Frontal cortex (tissue), 4 donors: Measurements from ENCODE around the gene SLC29A2. TPM values are rescaled to one million over a fixed set of nuclear protein-coding genes. Genes with fewer than 3 reads are reported as not detected.
"Not testable (repeated sequence)": the region's sequence is repeated elsewhere in the genome, so short reads cannot be mapped to it uniquely, and the experiment has no call there.

ENCODE experiments used
- DNase-seq, 2 donors: peaks; one replicate each; pipeline ENCODE4 v3.0.0; 2012; ENCODE audit warnings: low spot score in 2 of 2
- FAIRE-seq: peaks from 2 replicates; lab custom pipeline; 2012; peaks lifted over from hg19 to GRCh38; lab: Jason Lieb, UNC
- total RNA-seq: library from RNA; depleted of rRNA; stranded (reverse); fragments of >200 nt; gene quantifications from one replicate; pipeline ENCODE4 v1.2.3, GENCODE V29; 2014
- donor health status: control.
- donor health status: control.
- donor health status: control.

SLC29A2 gene
- total RNA-seq, 1 donor from 2014 or later, result 1.6 TPM

DNA sequence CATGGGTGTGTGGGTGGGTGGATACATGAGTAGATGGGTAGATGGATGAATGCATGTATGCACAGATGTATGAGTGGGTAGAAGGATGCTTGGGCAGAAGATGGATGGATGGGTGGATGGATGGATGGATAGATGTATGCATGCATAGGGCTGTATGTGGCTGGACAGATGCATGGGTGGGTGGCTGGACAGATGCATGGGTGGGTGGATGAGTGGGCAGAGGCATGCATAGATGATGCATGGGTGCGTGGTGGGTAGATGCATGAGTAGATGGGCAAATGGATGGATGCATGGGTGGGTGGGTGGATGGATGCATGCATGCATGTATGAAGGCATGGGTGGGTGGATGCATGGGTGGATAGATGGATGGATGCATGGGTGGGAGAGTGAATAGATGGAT lies 47.9 kb downstream of the SLC29A2 start:
- no peak for FAIRE-seq

DNA sequence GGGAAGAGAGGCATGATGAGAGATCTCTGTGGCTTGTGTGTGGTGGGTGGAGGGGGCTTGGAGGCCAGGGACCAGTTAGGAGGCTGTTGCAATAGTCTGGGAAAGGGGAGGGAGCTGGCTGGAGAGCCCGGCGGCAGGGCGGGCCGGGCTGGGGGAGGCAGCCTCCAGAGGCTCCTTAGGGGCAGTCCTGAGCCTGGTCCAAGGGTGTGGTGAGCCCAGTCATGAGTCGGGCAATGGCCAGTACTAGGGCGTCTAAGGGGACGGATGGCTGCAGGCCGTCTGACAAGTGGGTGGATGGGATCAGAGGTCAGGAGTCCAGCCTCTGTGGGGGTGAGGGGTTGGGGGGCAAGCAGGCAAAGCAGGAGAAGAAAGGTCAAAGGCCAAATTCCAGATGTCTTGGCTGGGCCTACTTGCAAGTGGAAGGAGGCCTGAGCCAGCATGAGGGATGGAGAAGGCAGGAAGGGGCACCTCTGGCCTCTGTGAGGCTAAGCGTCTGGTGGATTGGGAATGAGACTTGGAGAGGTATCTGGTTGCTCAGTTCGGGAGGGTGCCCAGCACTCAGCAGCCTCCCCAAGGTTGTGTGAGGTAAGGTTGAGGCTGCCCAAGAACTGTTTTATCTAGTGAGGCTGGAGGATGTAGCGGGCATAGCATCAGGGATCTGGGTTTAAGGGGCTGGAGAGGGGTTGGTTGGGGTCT lies 48.7 kb downstream of the SLC29A2 start:
- no peak for DNase-seq
- no peak for FAIRE-seq

More for the DNA sequence above, 47.9 kb downstream of the SLC29A2 start:
- DNase-seq, result no peak

DNA sequence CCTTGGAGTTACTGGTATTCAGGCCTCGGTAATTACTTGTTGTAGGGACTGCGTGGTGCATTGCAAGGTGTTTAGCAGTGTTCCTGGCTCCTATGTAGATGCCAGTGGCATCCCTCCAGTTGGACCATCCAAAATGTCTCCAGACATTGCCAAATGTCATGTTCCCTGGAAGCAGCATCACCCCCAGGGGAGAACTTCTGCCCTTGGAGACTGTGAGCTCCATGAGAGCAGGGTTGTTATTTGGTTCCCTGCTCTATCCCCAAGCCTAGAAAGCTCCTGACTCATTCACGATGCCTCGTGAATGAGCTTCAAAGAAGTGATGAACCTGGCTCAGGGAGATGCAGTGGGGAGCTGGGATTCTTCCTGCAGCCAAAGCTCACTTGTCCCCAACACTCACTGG lies 50.0 kb downstream of the SLC29A2 start:
- no peak for DNase-seq
- no peak for FAIRE-seq

DNA sequence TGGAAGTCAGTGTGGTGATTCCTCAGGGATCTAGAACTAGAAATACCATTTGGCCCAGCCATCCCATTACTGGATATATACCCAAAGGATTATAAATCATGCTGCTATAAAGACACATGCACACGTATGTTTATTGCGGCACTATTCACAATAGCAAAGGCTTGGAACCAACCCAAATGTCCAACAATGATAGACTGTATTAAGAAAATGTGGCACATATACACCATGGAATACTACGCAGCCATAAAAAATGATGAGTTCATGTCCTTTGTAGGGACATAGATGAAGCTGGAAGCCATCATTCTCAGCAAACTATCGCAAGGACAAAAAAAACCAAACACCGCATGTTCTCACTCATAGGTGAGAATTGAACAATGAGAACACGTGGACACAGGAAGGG lies 50.8 kb downstream of the SLC29A2 start:
- FAIRE-seq, DNase-seq: not testable (repeated sequence)

DNA sequence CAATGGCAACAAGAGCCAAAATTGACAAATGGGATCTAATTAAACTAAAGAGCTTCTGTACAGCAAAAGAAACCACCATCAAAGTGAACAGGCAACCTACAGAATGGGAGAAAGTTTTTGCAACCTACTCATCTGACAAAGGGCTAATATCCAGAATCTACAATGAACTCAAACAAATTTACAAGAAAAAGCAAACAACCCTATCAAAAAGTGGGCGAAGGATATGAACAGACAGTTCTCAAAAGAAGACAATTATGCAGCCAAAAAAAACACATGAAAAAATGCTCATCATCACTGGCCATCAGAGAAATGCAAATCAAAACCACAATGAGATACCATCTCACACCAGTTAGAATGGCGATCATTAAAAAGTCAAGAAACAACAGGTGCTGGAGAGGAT lies 51.3 kb downstream of the SLC29A2 start:
- DNase-seq, FAIRE-seq: not testable (repeated sequence)

DNA sequence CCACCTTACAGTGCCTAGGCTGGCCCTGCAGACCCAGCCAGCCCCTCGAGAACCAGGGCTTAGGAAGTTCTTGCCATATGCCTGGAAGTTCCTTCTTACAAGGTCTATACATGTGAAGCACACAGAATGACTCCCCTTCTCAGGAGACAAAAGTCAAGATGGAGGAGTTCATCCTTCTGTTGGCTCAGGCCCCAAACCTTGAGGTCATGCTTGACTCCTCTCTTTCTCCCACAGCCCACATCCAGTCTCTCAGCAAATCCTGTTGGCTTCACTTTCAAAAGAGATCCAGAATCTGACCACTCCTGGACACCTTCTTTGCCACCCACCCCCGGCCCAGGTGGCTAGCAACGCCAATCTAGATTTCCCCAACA lies 53.0 kb downstream of the SLC29A2 start:
- FAIRE-seq, result no peak
- DNase-seq, result no peak

DNA sequence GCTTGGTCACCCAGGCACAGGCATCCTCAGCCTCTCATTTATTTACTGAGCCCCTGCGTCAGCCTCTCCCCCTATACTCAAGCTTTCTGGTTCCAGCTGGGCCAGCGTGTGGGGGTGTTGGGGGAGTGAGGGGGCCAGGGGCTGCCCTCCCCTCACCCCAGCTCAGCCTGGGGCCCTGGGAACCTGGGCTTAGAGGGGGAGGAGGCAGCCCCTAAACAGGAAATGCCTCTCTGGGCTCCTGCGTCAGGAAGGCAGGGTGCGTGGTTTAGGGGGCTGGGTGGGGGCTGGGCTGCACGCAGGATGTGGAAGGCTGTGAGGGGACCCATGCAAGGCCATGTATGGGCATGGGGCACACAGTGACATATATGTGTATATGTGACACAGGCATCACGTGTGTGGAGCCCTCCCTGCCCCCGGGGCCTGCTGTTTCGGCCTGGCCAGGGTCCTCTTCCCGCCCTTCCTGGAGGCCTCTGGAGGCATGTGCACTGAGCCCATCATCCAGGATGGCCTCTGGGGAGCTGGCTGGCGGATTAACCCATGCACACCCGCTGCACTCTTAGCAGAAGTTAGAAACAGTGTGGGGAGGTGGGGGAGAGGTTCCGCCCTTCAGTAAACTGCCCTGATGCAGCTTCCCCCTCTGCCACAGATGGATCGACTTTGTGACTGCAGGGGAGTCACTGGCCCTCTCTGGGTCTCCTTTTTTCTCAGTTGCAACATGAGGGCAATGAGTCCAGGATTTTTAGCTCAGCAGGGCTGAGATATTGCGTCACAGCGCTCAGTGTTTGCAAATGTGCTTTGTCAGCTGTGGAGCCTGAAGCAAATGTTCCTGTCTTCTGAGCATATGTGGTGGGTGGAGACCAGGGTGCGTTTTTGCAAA lies 53.6 kb downstream of the SLC29A2 start:
- DNase-seq (no peak), FAIRE-seq (no peak)

DNA sequence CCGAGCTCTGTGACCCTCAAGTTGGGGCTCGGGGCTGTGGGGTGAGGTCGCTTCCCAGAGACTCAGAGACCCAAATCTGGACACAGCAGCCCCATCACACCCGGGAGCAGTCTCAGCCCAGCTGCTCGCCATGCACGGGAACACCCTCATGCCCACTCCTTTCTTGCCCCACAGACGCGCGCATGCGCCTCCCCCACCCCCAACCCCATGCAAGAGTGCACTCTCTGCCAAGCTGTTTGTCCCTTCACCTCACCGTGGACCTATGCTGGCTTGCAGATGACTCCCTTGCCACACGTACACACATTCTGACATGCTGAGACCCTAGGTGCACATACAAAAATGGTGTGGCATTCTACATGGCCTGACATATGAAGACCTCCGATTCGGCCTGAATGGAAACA lies 54.2 kb downstream of the SLC29A2 start:
- FAIRE-seq (no peak), DNase-seq (no peak)

DNA sequence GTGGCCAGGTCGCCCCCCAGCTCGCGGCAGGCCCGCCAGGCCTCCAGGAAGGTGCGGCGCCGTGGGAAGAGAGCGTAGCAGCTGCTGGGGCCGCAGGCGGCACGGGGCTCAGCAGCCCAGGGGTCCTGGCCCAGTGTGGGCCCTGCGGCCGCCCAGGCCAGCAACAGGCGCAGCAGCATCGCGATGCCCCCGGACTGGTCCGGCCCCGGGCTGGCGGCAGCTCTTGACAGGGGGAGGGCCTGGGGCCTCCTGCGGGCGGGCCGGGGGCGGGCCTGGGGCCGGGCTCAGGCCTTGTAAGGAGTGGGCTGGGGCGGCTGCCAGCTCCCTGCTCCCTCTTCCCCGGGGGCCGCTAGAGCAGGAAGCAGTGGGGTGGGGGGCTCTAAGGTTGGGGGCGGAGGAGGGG lies 54.7 kb downstream of the SLC29A2 start, which contains the start of gene CD248:
Gene CD248 (minus strand): TSS at position 196 of the 403 bp plus-strand sequence. CDS start 17 bp downstream, at position 179.
- peak in 1 of 2 donors; percentile 58 for DNase-seq
- no peak for FAIRE-seq

DNA sequence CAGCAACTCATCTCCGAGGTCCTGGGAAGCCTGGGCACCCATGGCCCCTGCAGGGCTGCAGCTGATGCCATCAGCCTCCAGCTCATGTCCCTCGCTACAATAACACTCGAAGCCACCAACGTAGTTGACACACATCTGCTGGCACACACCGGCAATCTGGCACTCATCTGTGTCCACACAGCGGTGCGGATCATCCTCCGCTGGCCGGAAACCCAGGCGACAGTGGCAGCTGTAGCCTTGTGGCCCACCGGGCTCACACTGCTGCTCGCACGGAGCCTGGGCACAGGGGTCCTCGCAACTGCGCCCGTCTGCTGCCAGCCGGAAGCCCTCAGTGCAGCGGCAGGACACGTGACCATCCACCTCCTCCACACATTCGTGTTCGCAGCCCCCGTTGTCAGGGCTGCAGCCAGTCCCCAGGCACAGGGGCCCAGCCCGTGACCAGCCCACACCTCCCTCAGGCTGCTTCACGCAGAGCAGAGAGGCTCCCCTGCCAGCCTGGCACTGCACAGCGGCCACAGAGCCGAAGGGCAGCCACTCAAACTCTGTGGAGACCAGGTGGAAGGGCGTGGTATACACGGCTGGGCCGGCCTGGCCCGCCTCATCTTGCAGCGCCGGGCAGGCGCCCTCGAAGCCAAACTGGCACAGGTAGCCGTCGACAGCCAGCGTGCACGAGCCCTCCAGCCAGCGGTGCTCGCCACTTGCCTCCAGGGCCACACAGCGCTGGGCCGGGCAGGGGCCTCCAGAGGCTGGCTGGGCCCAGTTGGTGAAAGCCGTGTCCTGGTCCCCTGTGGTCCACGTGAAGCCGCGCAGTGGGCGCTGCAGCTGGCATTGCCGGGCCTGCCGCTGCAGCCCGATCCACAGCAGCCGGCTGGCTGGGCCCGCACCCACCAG lies 55.4 kb downstream of the SLC29A2 start:
- DNase-seq (no peak), FAIRE-seq (no peak)

DNA sequence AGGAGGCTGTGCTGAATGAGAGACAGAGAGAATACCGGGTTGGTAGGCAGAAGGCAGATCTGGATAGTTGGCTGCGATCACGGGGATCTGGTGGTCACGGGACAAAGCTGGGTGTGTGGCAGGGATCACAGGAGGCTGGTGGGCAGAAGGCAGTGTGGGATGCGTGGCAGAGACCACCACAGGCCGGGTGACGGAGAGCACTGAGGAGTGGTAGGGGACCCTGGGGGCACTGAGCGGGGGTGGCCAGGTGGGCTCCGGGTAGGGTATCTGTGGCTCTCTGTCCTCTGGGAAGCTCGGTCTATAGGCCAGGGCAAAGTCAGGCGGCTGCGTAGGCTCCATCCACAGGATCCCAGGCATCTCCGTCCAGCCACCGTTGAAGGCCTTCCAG lies 56.1 kb downstream of the SLC29A2 start:
- FAIRE-seq, result no peak

DNA sequence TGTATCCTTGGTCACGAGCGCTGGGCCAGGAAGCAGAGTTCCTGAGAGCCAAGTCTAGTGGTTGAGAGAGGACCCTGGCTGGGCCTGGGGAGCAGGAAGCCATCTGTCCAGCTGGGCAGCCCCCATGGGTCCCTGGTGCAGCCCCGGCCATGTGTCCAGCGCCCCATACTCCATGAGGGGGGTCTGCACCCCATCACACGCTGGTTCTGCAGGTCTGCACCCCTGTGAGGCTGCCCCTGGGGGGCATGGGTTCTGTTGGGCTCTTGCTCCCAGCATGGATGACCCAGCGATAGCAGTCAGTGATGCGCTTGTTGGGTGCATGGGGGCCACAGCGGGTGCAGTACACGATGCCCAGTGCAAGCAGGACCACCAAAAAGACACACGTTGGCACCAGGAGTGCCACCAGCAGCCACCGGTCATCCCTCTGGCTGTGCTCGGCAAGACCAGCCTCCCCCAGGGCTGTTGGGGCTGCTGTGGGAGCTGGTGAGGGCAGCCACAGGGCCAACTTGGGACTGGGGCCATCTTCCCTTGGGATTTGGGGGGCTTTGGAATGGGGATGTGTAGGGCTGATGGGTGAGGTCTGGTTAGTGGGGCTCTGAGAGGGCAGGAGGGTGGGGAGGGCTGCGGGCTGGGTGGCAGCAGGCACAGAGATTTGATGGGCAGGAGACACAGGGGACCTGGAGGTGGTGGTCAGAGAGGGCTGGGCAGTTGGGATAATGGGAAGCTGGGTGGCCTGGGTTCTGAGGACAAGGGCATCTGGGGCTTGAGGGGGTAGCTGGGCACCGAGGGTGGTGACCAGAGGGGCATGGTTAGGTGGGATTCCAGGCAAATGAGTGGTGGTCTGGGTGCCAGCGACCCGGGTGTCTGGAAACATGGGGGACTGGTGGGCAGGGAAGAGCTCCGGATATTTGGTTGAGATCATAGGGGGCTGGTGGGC lies 56.7 kb downstream of the SLC29A2 start:
- DNase-seq (no peak), FAIRE-seq (no peak)

More for the DNA sequence above, 56.1 kb downstream of the SLC29A2 start:
- no peak for DNase-seq

DNA sequence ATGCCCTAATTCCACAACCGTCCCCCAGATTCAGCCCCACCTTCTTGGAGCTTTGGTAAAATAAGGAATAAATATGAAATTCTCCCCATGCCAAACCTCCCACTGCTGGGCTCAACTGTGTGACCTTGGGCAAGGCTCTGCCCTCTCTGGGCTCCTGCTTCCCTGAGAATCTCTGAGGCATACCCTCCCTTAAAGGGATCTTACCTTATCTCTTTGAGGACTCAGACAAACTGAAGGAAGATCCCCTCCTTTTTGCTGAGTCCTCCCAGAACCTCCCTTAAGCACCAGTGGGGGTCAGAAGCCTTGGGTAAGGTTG lies 57.4 kb downstream of the SLC29A2 start:
- FAIRE-seq (no peak), DNase-seq (no peak)

DNA sequence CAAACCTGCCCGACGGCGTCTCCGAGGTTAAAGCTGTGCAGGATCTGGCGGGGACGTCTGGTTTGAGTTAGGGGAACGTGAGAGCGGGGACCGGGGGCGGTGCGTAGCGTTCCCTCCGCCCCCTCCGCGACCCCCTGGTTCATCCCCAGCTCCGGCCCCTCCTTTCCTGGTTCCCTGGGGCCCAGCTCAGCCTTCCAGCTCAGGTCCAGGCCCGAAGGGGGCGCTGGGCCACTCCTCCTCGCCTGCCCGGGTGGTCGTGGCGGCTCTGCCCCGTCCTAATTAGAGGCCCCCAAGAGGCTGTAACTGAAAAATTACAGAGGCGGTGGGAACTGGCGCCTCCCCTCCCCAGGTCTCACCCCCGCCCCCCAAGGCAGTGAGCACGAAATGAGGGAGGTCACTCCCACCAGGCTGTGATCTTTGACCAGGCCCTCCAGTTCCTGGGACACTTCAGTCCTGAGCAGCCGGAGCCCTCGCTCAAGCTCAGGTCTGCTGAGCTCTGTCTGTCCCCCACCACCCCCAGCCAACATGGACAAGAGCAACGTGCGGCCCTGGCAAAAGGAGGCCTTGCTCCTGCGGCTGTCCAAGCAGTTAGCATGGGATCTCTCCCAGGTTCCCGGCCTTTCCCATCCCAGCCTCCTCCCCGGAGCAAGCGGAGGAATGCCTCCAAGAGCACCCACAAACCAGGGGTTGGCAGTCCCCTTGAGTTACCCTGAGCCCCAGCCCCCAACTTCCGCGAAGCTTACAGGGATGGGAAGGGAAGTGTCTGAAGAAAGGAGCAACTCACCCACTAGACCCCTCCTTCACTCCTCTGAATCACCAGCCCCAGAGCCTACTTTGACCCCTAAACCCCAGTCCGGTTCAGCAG lies 58.0 kb downstream of the SLC29A2 start:
- DNase-seq, result no peak
- no peak for FAIRE-seq

DNA sequence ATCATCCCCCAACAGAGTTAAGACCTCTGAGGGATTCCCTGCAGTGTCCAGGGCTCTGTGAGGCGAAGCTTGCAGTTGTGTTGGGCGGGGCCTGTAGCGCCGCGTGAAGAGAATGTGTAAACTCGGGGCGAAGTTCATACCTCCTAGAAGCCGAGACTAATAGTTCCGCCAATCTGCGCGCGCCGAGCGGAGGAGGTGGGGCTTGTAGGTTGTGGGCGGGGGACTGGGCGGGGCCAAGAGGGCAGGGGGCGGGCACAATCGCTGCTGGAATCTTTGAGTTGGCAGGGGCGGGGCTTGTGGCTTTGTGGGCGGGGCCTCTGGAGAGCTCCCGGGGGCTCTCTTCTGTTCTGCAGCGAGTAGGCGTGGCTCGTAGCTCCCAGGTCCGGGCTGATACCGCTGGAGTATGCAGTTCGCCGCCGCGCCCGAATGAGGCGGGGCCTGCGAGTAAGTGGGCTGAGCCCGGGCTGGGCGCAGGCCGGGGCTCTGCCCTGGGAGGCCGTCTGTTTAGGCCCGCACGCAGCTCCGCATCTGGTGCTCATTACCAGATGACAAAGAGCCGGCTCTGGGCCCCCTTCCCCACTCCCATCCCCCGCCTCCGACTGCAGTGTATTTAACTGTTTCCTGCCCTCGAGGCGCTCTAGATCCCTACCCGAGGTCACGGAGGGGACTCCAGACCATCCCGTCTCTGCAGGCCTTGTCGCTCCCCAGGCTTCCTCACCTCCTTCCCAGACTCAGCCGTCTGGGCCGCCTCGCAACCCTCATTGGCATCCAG lies 58.8 kb downstream of the SLC29A2 start:
- peak; percentile 91 to 98 for DNase-seq
- FAIRE-seq, result no peak
